Measurements from ENCODE around the gene C3orf20. TPM values are rescaled to one million over a fixed set of nuclear protein-coding genes. Genes with fewer than 3 reads are reported as not detected.

C3orf20 gene
- total RNA-seq, 4 donors from 2014 or later, result not detected

- Histone ChIP-seq H3K4me1 (peaks cover 0 to 31% (median 0%) of the 10 kb centered on the region in 4 donors), H3K27ac (no peak overlapping the region), H3K27me3 (no peaks in the 10 kb centered on the region), H3K9me3 (no peaks in the 10 kb centered on the region), H3K36me3 (peaks cover 0 to 21% (median 0%) of the 10 kb centered on the region in 3 donors), H3K4me3 (no peak overlapping the region)
- no peak for DNase-seq (ENCODE audit: low spot score in 2 of 2)
- TF ChIP-seq EP300 (IDR thresholded peaks at IDR 0.05) (no peak), POLR2A (IDR thresholded peaks at IDR 0.05) (no peak), CTCF (IDR thresholded peaks at IDR 0.05) (no peak)
- 88 to 93% methylated on average over 16 of the region's 16 CpGs for WGBS, 2 donors
These were observed 146.2 kb downstream of the C3orf20 start for GRCh38 chr3:14821151-14821550.

- TF ChIP-seq CTCF (IDR thresholded peaks at IDR 0.05), result no peak
- no peak for TF ChIP-seq POLR2A (IDR thresholded peaks at IDR 0.05)
- TF ChIP-seq EP300 (IDR thresholded peaks at IDR 0.05), result no peak
- Histone ChIP-seq H3K27me3 (no peaks in the 10 kb centered on the region), H3K4me1 (peaks cover 0 to 34% (median 0%) of the 10 kb centered on the region in 4 donors), H3K36me3 (peaks cover 0 to 21% (median 0%) of the 10 kb centered on the region in 3 donors), H3K4me3 (no peak overlapping the region), H3K9me3 (no peaks in the 10 kb centered on the region), H3K27ac (no peak overlapping the region)
- no peak for DNase-seq (ENCODE audit: low spot score in 2 of 2)
- WGBS, 2 donors, result 71 to 81% methylated on average over 3 of the region's 3 CpGs
These were observed 147.2 kb downstream of the C3orf20 start for GRCh38 chr3:14822134-14822533.

Other genes starting within 250 kb of the C3orf20 start
- gene GRIP2, start 134.8 kb upstream of the C3orf20 start, total RNA-seq, result 1 to 10 TPM in 2 of 4 donors, under 1 TPM in 2; 0.21 to 1.5 (median 0.99) TPM
- gene CCDC174, start 23.4 kb upstream of the C3orf20 start, total RNA-seq, result 10 to 100 TPM; 13.5 to 34.3 (median 27.1) TPM
- 10 to 100 TPM; 33.3 to 41.8 (median 38.7) TPM for gene FGD5, start 143.8 kb downstream of the C3orf20 start, total RNA-seq

All from tibial nerve (tissue), 4 donors.